HG03064 (cell line): ENCODE measurements around the gene AMACR.
A peak's percentile ranks its signal among the peaks of the same experiment; 100 is the strongest.
"Not testable (repeated sequence)": the region's sequence is repeated elsewhere in the genome, so short reads cannot be mapped to it uniquely, and the experiment has no call there.

Experiments used
- ATAC-seq: cut with Tn5 transposase; IDR thresholded peaks from one replicate; pipeline ENCODE4 v1.9.1; 2021; ENCODE audit warnings: low read depth; ENCODE audit not compliant: unreplicated experiment

The AMACR gene

DNA sequence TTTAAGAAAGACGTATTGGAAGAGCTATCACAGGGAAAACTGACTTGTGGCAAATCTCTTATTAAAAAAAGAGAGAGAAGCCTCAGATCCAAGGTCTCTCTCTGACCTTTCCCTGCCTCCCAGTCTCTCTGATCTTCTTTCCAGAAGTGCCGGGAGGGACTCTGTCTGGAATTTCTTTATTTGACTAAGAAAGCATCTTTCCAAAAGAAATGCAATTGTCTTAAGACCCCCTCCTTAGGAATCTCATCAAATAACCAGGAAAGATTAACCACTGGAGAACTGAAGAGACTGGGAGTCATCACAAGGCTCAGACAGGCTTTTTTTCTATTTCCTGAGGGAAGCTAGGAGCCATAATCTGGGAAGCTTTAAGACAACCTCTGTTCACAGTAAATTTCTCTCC, 30.5 kb upstream of the AMACR start:
- no peak for ATAC-seq

DNA sequence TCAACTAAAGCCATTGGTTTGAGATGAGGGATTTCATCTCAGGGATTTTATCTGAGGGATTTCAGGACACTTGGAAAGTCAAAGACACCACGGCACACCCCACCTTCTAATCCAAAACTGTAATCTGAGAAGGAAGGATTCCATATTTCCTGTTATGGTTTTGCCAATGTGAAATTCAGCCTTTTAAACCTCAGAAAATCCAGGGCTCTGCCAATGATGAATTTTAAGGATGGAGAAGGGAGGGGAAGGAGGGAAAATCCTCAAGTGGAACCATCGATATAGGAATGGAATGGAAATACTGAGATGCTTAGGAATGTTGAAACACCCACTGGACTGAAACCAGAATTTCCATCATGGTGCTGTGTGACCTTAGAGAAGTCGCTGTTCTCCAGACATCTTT, 29.9 kb upstream of the AMACR start:
- no peak for ATAC-seq

DNA sequence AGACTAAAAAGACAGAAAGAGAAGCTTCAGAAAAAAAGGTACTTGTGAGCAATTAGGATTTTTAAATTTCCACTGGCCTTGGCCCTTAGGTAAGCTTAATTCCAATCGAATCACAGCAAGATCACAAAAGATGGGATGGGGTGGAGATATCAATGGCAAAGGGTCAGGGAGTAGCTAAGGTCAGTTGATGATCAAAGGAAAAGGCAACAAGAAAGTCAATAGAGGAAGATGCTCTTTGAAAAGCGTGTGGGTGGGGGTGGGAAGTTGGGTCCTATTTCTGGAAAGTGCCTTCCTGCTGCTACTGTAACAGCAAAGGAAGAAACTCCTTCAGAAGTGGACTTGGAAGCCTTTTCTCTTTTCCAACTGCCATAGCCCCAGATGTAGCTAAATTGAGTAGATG, 27.9 kb upstream of the AMACR start:
- no peak for ATAC-seq

DNA sequence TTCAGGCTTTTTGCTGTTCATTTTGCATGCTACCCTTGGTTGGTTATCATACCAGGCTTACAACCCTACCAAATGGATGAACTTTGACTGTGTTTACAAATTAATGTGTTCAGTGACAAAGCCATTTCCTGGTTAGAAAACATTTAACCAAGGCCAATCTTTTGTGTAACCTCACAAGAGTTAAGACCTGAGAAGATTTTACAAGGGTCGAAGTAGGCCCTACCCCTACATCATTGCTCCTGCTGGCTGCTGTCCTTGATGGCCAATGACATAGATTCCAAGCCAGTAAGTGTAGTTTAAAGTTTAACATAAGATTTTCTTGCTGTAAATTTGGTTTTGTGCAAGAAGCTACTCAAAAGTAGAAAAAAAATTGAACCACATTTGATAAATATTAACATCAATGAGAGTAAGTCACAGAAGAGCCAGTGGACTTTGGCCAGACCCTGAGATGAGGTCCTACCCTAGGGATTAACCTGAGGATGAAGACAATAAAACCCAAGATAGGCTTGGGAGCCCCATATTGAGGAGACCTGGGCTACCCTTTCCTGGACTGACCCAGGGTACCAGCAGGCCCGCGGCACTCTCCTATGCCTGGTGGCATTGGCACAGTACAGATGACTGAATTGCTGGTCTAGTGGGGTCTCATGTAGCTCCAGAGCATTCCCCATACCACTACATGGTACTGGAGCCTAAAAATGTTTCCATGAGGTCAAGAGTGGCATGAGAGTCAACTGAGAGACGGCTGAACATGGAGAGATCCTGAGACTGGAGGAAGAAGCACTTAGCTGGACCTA, 26.9 kb upstream of the AMACR start:
- ATAC-seq, result no peak

DNA sequence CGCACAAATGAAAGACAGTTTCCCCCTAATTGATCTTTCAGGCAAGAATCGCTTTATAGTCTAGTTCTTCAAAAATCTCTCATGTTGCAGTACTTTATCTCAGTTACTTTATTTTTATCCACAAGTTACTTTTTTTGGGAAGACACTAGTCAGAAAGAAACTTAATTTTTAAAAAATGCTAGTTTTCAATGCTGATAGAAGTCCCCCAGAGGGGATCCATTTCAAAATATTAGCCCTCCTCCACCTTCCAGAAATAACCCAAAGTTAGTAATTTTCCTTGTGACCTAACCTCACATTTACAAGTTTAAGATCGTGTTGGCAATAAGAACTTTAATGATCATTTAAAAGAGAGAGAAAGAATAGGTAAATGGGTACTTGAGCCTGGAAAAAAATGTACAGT, 24.1 kb upstream of the AMACR start:
- ATAC-seq, result no peak

DNA sequence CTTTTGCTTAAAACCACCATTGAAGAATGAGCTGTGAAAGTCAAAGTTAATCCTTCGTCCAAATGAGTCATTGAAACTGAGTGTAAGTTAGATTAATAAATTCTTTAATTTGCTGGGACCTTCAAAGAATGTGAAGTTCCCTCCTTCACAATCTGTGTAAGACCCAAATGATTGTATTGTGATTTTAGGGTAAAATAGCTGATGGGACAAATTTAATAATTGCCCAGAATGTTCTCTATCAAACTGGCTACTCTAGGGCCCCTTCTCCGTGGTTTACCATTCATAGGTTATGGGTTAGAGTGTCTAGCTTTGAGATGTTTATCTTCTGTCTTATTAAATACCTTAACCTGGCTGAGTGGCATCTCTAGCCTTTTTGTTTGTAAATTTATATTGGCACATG, 23.3 kb upstream of the AMACR start:
- ATAC-seq, result no peak

DNA sequence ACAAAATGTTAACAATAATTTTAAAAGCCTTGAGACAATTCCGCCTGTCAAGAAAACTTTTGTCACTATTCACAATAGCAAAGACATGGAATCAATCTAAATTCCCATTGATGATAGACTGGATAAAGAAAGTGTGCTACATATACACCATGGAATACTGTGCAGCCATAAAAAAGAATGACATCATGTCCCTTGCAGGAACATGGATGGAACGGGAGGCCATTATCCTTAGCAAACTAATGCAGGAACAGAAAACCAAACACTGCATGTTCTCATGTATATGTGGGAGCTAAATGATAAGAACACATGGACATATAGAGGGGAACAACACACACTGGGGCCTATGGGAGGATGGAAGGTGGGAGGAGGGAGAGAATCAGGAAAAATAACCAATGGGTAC, 22.7 kb upstream of the AMACR start:
- not testable (repeated sequence) for ATAC-seq

DNA sequence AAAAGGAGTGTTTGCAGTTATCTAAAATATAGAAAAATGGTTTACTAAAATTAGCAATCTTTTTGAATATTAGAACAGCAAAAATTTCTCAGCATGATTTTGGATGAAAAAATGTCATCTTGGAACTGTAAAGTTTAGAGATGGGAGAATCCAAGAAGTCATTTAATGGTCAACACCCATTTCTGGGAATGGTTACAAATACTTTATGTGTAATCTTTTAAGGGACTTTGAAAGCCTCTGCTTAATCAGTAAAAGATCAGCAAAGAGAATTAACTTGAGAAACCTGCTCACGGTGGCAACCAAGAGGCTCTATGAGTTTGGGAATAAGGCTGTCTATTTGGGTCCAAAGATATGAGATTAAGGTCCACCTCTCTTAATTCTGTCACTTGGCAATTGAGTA, 22.2 kb upstream of the AMACR start:
- no peak for ATAC-seq

DNA sequence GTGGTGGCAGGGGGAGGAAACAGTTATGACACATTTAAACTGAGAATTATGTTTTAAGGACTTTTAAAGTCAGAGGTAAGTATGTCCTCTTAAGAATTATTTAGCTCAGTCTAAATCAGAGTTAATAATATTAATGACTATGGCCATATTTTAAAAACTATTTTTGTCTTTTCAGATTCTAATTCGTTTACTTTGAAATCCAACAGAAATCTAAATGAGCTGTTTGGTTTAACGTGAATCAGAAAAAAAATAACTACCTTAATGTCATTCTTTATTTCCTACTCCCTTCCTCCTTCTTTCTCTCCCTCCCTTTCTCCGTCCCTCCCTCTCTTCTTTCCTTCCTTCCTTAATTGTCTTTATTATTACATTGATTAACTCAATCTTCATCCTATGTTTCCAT, 20.5 kb upstream of the AMACR start:
- ATAC-seq, result no peak

DNA sequence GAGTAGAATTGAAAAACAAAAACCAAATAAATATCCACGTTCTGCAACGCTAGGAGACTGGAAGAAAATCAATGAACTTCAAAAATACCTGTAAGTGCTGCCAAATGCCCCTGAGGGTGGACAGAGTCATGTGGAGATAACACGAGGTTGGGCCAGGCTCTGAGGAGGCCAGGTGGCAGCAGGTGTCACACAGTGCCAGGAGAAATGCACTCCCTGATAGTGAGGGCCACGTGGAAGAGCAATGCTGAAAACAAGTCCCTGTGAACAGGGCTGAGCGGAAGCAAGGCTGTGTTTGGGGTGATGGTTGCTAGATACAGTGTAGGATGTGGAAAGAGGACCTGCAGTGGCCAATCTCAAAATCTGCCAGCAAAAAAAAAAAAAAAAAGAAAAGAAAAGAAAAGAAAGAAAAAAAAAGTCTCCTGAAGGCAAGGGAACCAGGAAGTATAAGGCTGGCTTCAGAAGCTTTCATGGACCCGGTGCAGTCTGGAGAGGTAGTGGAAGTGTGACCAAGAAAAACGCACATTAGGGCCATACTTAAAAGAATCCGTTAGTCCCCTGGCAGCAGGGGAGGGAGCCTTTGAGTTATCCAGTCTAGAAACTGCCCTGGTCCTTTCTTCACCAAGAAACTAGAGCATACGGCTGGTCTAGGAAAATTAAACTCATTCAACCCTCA, 18.4 kb upstream of the AMACR start:
- ATAC-seq, result no peak

DNA sequence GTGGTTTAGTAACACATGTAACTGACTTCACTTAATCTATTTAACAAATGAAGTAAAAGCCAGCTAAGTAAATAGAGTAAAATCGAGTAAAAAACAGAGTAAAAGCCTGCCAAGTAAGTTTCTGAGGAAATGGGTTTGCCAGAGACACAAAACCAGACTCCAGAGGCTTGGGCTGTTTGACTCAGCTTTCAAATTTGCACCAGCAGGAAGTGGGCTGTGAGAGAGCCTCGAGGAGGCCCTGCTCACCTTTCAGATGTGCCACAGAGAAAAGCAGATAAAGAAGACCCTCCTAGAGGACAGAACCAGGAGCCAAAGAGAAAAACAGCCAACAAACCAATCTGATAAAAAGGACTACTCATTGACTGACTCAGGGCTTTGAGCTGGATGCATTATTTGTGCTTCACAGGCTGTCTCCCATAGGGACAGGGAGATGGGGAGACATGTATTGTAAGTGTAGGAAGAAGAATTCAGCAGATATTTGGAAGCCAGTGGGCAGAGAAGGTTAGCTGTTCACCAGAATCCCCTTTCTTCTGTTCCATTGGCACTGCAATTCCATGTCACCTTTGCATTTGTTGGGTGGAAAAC, 14.4 kb upstream of the AMACR start:
- peak; percentile 82 for ATAC-seq

DNA sequence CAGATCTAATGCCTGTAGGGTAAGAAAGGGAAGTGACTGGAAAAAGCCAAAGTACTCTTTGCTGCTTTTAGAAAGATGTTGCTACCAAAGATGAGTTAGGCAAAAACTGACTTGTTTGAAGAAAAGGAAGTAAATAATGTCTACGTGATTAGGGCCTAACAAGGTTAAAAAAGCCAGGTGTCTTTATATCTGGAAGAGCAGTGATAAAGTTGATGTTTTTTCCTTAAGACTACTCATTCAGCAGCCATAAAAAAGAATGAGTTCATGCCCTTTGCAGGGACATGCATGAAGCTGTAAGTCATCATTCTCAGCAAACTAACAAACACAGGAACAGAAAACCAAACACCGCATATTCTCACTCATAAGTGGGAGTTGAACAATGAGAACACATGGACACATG, 13.5 kb upstream of the AMACR start:
- no peak for ATAC-seq

DNA sequence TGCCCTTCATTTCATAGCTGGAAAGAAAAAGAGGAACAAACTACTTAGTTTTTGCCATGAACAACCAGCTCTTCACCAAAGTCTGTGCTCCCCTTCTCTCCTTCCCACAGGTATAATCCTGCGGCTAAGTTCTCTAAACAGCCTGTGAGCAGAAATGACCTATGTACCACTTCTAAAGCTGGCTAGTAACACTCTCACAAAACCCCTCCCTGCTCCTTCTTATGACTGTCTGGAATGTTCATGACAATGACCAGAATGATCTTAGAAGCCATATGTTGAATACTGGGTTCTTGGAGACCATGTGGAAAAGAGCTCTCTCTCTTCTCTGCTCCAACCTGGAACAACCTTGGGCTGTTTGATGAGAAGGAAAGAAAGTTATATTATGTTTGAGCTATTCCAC, 12.9 kb upstream of the AMACR start:
- ATAC-seq, result no peak

DNA sequence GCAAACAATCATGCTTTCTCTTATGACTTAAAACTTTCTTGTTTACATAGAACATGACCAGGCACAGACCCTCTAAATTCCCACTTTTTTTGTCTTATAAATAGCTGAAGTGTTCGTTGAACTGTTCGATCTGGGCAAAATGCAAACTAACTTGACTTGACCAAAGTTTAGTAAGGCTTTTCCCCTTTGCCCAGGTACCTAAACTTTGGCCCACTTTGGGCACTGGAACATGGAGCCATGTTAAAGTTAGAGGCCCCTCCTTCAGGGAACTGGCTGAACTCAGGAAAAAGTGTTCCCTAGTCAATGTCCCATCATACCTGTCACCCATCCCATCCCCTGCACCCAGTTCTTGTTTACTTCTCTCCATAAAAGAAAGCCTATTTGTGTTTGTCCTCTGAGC, 9.4 kb upstream of the AMACR start:
- no peak for ATAC-seq

DNA sequence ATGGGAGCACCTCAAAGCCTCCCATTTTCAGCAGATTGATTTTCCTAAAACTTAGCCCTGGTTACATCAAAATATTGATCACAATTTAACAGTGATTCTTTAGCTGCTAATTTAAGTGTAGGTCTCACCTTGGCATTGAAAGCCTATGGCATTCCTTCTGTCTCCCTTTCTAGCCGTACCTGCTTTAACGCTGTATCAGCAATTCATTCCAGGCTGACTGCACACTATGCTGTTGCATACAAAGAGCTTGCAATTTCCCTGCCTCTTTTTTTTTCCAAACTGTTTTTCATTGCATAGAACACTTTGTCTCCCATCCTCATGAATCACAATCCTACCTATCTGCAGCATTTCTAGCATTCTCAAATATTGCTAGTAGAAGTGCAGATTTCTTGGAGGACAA, 8.9 kb upstream of the AMACR start:
- ATAC-seq, result no peak

DNA sequence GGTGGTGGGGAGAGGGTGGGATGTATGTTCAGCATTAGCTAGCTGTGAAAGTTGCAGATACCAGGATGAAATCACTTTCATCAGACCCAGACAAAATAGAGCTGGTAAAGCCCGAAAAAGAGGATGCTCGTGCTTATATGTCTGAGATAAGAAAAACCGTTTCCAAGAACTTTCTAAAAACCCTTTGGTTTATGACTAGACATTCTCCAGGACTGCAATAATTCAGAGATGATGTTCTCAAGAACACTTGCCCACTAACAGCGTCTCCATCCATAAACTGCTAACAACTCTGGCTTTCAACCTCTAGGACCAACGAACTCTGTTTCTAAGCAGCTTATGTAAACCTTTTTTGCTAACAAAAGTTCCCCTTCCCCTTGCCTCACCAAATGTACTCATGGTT, 8.4 kb upstream of the AMACR start:
- ATAC-seq, result no peak

DNA sequence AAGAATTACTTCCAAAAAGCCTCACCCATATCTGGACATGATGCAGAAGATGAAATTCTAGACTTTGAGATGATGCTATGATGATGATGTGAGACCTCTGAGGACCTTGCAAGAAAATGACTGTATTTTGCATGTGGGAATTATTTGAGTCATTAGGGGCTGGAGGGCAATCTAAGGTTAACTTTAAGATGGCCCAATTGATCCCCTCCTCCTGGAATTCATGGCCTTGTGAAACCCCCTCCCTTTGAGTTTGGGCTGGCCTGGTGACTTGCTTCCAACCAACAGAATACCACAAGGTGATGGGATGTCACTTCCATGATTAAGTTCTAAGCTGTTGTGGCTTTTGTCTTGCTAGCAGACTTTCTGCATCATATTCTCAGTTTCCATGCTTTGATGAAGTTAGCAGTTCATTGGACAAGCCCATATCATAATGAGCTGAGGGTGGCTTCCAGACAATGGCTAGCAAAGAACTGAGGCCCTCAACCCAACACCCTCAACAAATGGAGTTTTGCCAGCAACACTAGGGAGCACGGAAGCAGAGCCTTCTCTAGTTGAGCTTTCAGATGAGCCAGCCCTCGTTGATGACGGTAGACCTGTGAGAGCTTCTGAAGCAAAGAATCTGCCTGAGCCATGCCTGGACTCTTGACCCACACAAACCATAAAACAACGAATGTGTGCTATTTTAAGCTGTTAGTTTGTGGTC, 7.4 kb upstream of the AMACR start:
- ATAC-seq, result no peak

DNA sequence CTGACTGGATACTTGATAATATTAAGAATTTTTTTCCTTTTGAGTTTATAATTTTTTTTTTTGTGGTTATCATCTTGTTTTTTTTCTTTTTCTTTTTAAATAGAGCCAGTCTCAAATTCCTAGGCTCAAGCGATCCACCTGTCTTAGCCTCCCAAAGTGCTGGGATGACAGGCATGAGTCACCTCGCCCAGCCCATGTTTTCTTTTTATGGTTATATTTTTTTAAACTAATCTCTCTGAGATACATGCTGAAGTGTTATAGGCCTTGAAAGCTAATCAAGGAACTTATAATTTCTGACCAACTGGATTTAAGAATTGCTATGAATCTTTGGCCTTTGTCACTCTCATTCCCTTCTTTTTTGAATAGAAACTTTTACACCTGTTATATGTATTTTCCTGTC, 6.8 kb upstream of the AMACR start:
- no peak for ATAC-seq

DNA sequence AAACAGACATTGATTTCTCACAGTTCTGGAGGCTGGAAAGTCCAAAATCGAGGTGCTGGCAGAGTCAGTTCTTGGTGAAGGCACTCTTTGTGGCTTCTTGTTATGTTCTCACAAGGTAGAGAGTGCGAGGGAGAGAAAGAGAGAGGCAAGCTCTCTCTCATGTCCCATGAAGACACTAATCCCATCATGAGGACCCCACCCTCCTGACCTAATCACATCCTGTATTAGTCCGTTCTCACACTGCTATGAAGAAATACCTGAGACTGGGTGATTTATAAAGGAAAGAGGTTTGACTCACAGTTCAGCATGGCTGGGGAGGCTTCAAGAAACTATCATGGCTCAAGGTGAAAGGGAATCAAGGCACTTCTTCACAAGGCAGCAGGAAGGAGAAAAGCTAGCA, 5.7 kb upstream of the AMACR start:
- ATAC-seq, result no peak

DNA sequence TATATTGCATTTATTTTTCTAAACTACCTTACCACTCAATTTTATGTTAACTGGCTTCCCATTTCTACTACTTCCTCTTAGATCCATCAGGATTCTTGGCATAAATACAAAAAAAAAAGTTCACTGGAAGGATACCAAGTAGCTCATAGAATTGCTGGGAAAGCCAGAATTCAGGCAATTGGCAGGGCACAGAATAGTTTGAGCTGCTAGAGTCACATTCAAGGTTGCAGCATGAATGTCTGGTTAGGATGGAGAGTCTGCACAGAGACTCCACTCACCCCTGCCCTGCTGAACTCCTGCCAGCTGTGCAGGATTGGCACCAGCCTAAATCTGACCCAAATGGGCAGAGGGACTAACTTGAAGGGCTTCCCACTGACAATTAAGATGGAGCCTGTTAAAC, 4.9 kb upstream of the AMACR start:
- no peak for ATAC-seq

DNA sequence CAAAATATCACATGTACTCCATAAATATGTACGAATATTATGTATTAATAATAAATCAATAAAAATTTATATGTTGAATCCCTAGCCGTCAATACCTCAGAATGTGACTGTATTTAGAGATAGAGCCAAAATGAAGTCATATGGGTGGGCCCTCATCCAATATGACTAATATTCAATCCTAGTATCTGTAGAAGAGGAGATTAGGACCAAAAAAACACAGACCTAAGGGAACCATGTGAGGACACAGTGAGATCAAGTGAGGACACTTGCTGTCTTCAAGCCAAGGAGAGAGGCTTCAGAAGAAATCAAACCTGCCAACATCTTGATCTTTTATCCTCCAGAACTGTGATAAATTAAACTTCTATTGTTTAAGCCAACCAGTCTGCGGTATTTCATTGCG, 3.7 kb upstream of the AMACR start:
- ATAC-seq, result no peak
